C4-2B (cell line): ENCODE measurements around the gene RGSL1.

Source experiments
- CTCF ChIP-seq: fragments of 450-650 bp; conservative IDR thresholded peaks from 2 replicates; pipeline ENCODE4 v1.5.1; 2017; ENCODE audit warnings: mild to moderate bottlenecking
- ZFX ChIP-seq: fragments of 450-650 bp; IDR thresholded peaks from 2 replicates; pipeline ENCODE4 v1.6.1; 2017

- TF ChIP-seq CTCF (no peak), ZFX (no peak)
Measured at GRCh38 chr1:182564406-182565004, 114.6 kb downstream of the RGSL1 start.
